Measurements from ENCODE around the gene ACOX2. TPM values are rescaled to one million over a fixed set of nuclear protein-coding genes. Genes with fewer than 3 reads are reported as not detected.

ACOX2 gene
- total and polyA plus RNA-seq, 2 of the 13 experiments (the other 11 are each of a cell fraction or from before 2014, with no cell fraction given) = 42.6 to 98.5 TPM

DNA sequence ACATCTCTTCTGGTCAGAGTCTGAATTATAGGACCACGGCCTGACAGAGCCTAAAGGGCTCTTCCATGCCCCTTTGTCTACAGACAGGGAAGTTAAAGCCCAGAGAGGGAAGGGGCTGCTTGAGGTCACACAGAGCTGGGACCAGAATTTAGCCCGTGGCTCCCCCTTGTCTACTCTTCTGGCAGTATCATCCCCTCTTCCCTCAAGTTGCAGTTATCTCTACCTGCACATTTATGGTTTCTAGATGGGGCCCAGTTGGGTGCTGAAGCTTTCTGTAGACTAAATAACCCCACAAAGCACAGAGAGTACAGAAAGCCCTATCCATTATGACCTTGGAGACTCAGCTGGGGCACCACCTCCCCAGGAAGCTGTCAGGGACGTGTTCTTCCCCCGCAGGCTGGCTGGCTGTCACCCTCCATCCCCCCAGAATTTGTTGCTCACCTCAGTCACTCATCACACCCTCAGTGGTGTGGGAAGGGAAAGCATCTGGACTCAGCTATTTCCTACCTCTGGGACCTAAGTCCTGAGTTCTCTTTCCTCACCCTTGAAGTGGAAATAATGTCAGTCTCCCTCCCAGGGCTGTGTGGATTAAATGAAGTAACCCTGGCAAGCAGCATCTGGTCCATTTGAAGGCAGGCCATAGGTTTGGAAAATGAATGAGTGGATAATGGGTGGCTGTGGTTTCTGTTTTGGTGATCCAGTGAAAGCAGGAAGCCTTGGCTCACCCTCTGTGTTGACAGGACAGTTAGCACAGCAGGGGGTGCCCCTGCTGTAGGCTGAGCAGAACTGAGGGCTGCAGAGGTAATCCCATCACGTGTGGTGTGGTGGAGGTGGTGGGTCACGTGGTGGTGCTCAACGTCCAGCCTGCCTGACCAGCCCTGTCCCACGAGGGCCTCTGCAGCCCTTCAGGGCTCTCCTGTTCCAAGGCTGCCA, 16.3 kb downstream of the ACOX2 start (continued):
- TF ChIP-seq ZNF280D (CRISPR knock-in tag; IDR thresholded peaks at IDR 0.05) (no peak), GMEB1 (CRISPR knock-in tag; IDR thresholded peaks at IDR 0.05; ENCODE audit: borderline replicate concordance) (no peak), ZNF251 (CRISPR knock-in tag; IDR thresholded peaks at IDR 0.05) (no peak), MYNN (CRISPR knock-in tag; IDR thresholded peaks at IDR 0.05; ENCODE audit: low read depth) (no peak), KDM5B (CRISPR knock-in tag; IDR thresholded peaks at IDR 0.05; ENCODE audit: borderline replicate concordance) (peak; percentile 64; the same call in 1 of the 2 replicates), ZNF7 (CRISPR knock-in tag; IDR thresholded peaks at IDR 0.05) (no peak), TOE1 (CRISPR knock-in tag; IDR thresholded peaks at IDR 0.05) (no peak), MXD4 (CRISPR knock-in tag; IDR thresholded peaks at IDR 0.05) (peak; percentile 76), ZNF496 (CRISPR knock-in tag; IDR thresholded peaks at IDR 0.05; ENCODE audit: insufficient replicate concordance) (no peak), EP300 (IDR thresholded peaks at IDR 0.05; ENCODE audit: low read depth in 2 of 2, low read length in 2 of 2) (0 out of 4 replicates have a peak, but pooled peaks of 1 of the 2 experiments have one; percentile 42), EP300 (CRISPR knock-in tag; IDR thresholded peaks at IDR 0.05; ENCODE audit: borderline replicate concordance) (peak; percentile 62)
- TF ChIP-seq, protein P1, sequence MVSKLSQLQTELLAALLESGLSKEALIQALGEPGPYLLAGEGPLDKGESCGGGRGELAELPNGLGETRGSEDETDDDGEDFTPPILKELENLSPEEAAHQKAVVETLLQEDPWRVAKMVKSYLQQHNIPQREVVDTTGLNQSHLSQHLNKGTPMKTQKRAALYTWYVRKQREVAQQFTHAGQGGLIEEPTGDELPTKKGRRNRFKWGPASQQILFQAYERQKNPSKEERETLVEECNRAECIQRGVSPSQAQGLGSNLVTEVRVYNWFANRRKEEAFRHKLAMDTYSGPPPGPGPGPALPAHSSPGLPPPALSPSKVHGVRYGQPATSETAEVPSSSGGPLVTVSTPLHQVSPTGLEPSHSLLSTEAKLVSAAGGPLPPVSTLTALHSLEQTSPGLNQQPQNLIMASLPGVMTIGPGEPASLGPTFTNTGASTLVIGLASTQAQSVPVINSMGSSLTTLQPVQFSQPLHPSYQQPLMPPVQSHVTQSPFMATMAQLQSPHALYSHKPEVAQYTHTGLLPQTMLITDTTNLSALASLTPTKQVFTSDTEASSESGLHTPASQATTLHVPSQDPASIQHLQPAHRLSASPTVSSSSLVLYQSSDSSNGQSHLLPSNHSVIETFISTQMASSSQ (IDR thresholded peaks at IDR 0.05; ENCODE audit: low read depth) = no peak
- TF ChIP-seq, protein P1 (CRISPR knock-in tag; IDR thresholded peaks at IDR 0.05; ENCODE audit: borderline replicate concordance) = 0 out of 2 replicates have a peak, but pooled peaks have one; percentile 29
- TF ChIP-seq, protein P2, sequence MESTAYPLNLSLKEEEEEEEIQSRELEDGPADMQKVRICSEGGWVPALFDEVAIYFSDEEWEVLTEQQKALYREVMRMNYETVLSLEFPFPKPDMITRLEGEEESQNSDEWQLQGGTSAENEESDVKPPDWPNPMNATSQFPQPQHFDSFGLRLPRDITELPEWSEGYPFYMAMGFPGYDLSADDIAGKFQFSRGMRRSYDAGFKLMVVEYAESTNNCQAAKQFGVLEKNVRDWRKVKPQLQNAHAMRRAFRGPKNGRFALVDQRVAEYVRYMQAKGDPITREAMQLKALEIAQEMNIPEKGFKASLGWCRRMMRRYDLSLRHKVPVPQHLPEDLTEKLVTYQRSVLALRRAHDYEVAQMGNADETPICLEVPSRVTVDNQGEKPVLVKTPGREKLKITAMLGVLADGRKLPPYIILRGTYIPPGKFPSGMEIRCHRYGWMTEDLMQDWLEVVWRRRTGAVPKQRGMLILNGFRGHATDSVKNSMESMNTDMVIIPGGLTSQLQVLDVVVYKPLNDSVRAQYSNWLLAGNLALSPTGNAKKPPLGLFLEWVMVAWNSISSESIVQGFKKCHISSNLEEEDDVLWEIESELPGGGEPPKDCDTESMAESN (CRISPR knock-in tag; conservative IDR thresholded peaks at IDR 0.05) = peak; percentile 90
- TF ChIP-seq, protein P3, sequence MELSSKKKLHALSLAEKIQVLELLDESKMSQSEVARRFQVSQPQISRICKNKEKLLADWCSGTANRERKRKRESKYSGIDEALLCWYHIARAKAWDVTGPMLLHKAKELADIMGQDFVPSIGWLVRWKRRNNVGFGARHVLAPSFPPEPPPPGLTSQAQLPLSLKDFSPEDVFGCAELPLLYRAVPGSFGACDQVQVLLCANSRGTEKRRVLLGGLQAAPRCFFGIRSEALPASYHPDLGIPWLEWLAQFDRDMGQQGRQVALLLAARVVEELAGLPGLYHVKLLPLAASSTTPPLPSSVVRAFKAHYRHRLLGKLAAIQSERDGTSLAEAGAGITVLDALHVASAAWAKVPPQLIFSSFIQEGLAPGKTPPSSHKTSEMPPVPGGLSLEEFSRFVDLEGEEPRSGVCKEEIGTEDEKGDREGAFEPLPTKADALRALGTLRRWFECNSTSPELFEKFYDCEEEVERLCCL (CRISPR knock-in tag; IDR thresholded peaks at IDR 0.05; ENCODE audit: borderline replicate concordance) = no peak
